SK-N-SH (cell line): Measurements from ENCODE around the gene UBE2G2. TPM values are rescaled to one million over a fixed set of nuclear protein-coding genes. Genes with fewer than 3 reads are reported as not detected.

Experiments used
- CTCF ChIA-PET: fragments of 300-600, 350-600 bp; formaldehyde crosslinking; extraction: SDS; loops from one replicate; lab custom pipeline; 2021; lab: Yijun Ruan, JAX
- POLR2A ChIA-PET: fragments of 350-600 bp; sonication (Branson Sonifier 250); formaldehyde crosslinking; extraction: SDS; loops from one replicate; lab custom pipeline; 2020; ENCODE audit warnings: antibody characterized with exemption, inconsistent platforms; lab: Yijun Ruan, JAX
- DNase-seq: peaks from one replicate; pipeline ENCODE4 v3.0.0; 2012
- H2AFZ ChIP-seq: fragments of 200-600 bp; sonication (generic); 2 replicates; pipeline ENCODE4 v1.8.1; 2016; ENCODE audit warnings: antibody characterized with exemption, mild to moderate bottlenecking, low read depth
- H3F3A ChIP-seq: fragments of 200-600 bp; sonication (generic); replicated peaks from 2 replicates; pipeline ENCODE3; 2016; ENCODE audit warnings: antibody characterized with exemption, mild to moderate bottlenecking; ENCODE audit not compliant: insufficient read depth
- H3K27ac ChIP-seq, 2 experiments: fragments of 200-500 bp in 1 of 2; fragments of 200-600 bp in 1 of 2; sonication (Bioruptor generic) in 1 of 2; sonication (generic), shearing (Covaris generic) in 1 of 2; 2 replicates each; pipeline versions ENCODE4 v1.5.1 to v1.6.1; 2014 to 2016; ENCODE audit warnings: low read depth in 2 of 2, inconsistent platforms in 1 of 2, low read length in 1 of 2, mild to moderate bottlenecking in 1 of 2, mixed read lengths in 1 of 2
- H3K27me3 ChIP-seq: fragments of 200-600 bp; sonication (generic), shearing (Covaris generic); 2 replicates; pipeline ENCODE4 v1.6.1; 2016; ENCODE audit warnings: mixed run types; ENCODE audit not compliant: insufficient read depth
- H3K36me3 ChIP-seq, 2 experiments: fragments of 200-500 bp in 1 of 2; fragments of 200-600 bp in 1 of 2; sonication (Bioruptor generic) in 1 of 2; sonication (generic) in 1 of 2; replicated peaks in 1 of 2; 2 replicates each; pipeline versions ENCODE3 to v1.5.1; 2014 to 2016; ENCODE audit warnings: low read length in 1 of 2, mild to moderate bottlenecking in 1 of 2; ENCODE audit not compliant: insufficient read depth in 2 of 2, control insufficient read depth in 1 of 2
- H3K4me1 ChIP-seq, 2 experiments: fragments of 200-500 bp in 1 of 2; fragments of 200-600 bp in 1 of 2; sonication (Bioruptor generic) in 1 of 2; sonication (generic), shearing (Covaris generic) in 1 of 2; 2 replicates each; pipeline versions ENCODE4 v1.5.1 to v1.6.1; 2014 to 2016; ENCODE audit warnings: low read depth in 1 of 2, low read length in 1 of 2, mixed run types in 1 of 2; ENCODE audit not compliant: insufficient read depth in 2 of 2, control insufficient read depth in 1 of 2
- H3K4me2 ChIP-seq: fragments of 200-600 bp; sonication (generic), shearing (Covaris generic); 2 replicates; pipeline ENCODE4 v1.6.1; 2017; ENCODE audit warnings: mixed run types
- H3K4me3 ChIP-seq, 2 experiments: fragments of 200-500 bp in 1 of 2; fragments of 200-600 bp in 1 of 2; sonication (Bioruptor generic) in 1 of 2; sonication (generic), shearing (Covaris generic) in 1 of 2; 2 replicates each; pipeline versions ENCODE4 v1.5.1 to v1.8.1; 2014 to 2016; ENCODE audit warnings: low read depth in 2 of 2, inconsistent platforms in 1 of 2, low read length in 1 of 2, mild to moderate bottlenecking in 1 of 2, mixed read lengths in 1 of 2, moderate library complexity in 1 of 2
- H3K79me2 ChIP-seq: fragments of 200-600 bp; sonication (generic); 2 replicates; pipeline ENCODE4 v1.8.1; 2017; ENCODE audit warnings: mild to moderate bottlenecking; ENCODE audit not compliant: insufficient read depth
- H3K9ac ChIP-seq: fragments of 200-600 bp; sonication (generic); 2 replicates; pipeline ENCODE4 v1.6.1; 2017; ENCODE audit warnings: mixed run types
- H3K9me2 ChIP-seq: fragments of 200-600 bp; sonication (generic); 2 replicates; pipeline ENCODE4 v1.6.1; 2017; ENCODE audit warnings: mixed run types
- H3K9me3 ChIP-seq: fragments of 200-600 bp; sonication (generic); 2 replicates; pipeline ENCODE4 v1.6.1; 2017; ENCODE audit warnings: mixed run types, mild to moderate bottlenecking, moderate library complexity
- H4K20me1 ChIP-seq: fragments of 200-600 bp; sonication (generic); 2 replicates; pipeline ENCODE4 v1.6.1; 2017; ENCODE audit warnings: mild to moderate bottlenecking, mixed run types; ENCODE audit not compliant: insufficient read depth
- FOSL2 ChIP-seq: IDR thresholded peaks from 2 replicates; pipeline ENCODE4 v1.4.0; 2012; ENCODE audit warnings: low read depth, mild to moderate bottlenecking, moderate library complexity, borderline replicate concordance
- MXI1 ChIP-seq: IDR thresholded peaks from 2 replicates; pipeline ENCODE4 v1.6.1; 2012; ENCODE audit warnings: mild to moderate bottlenecking, low read depth, low read length, improper control_type of control experiment
- POLR2AphosphoS5 ChIP-seq: IDR thresholded peaks from 2 replicates; pipeline ENCODE4 v1.6.1; 2012; ENCODE audit warnings: low read depth, low read length
- RAD21 ChIP-seq: IDR thresholded peaks from 2 replicates; pipeline ENCODE4 v1.6.1; 2012; ENCODE audit warnings: mild to moderate bottlenecking, low read length
- RCOR1 ChIP-seq: fragments of 150-350 bp; IDR thresholded peaks from 2 replicates; pipeline ENCODE4 v1.6.1; 2017; ENCODE audit warnings: antibody characterized with exemption, low read length
- SMC3 ChIP-seq: IDR thresholded peaks from 2 replicates; pipeline ENCODE4 v1.6.1; 2012; ENCODE audit warnings: low read depth, low read length, improper control_type of control experiment
- TEAD4 ChIP-seq: IDR thresholded peaks from 2 replicates; pipeline ENCODE4 v1.4.0; 2012; ENCODE audit warnings: mild to moderate bottlenecking, borderline replicate concordance; ENCODE audit not compliant: insufficient read depth
- USF2 ChIP-seq: fragments of 150-350 bp; IDR thresholded peaks from 2 replicates; pipeline ENCODE4 v1.6.1; 2017; ENCODE audit warnings: antibody characterized with exemption, low read length, low read depth, borderline replicate concordance
- YY1 ChIP-seq: IDR thresholded peaks from 2 replicates; pipeline ENCODE4 v1.4.0; 2012; ENCODE audit warnings: low read depth, mild to moderate bottlenecking
- WGBS: methylation state at CpG from one replicate; pipeline ENCODE4 v1.1.6; 2017; ENCODE audit warnings: low lambda C conversion rate; 5-methylcytosine and 5-hydroxymethylcytosine counted together
- polyA plus RNA-seq, 3 experiments: library from polyadenylated mRNA; depleted of rRNA; stranded (reverse); fragments of >200 nt; gene quantifications; 2 replicates each; pipeline ENCODE4 v1.2.3, GENCODE V29; 2012

The UBE2G2 gene
- polyA plus RNA-seq, 1 of the 3 experiments (the other 2 are of a cell fraction): 129 TPM

GRCh38 chr21:44756423-44757185, 45.0 kb downstream of the UBE2G2 start:
- Histone ChIP-seq H3K27ac (no peak overlapping the region), H3K27me3 (no peaks in the 10 kb centered on the region; the same call in 1 of the 2 replicates), H3K9me3 (no peaks in the 10 kb centered on the region), H3K79me2 (no peaks in the 10 kb centered on the region), H2AFZ (no peak overlapping the region), H3K36me3 (no peaks in the 10 kb centered on the region), H3F3A (no peaks in the 10 kb centered on the region), H3K4me1 (no peaks in the 10 kb centered on the region; a peak in 2 of 4 replicates), H4K20me1 (no peaks in the 10 kb centered on the region), H3K4me3 (no peak overlapping the region), H3K9ac (no peak overlapping the region), H3K9me2 (no peaks in the 10 kb centered on the region), H3K4me2 (no peak overlapping the region)
- DNase-seq: no peak
- TF ChIP-seq SMC3: no peak
- no peak for TF ChIP-seq YY1
- POLR2A ChIA-PET: no interaction called here
- CTCF ChIA-PET: interaction anchor here (1.7 kb wide), 1 partner anchor 36 kb away, joined by 4 read pairs; no protein-coding TSS in a partner anchor
- 71% methylated on average over 22 of the region's 23 CpGs for WGBS

DNA sequence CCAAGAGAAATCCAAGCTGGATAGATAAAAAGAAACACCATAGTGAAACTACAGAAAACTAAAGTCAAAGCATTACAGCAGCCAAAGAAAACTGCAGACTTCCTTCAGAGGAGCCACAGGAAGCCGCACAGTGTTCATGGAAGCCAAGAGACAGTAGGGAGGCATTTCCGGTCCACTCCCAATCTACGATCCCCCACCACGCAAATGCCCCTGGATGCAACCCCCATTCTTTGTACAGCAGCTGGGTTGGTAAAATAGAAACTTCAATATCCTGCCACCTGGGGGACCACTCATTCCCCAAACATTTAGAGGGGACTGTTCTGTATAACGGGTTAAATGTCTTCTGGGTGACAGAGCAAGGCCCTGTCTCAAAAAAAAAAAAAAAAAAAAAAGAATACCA, 46.4 kb downstream of the UBE2G2 start:
- no peak for DNase-seq

GRCh38 chr21:44753357-44753756, 48.3 kb downstream of the UBE2G2 start:
- Histone ChIP-seq H3K9ac (no peak overlapping the region), H3K4me1 (no peaks in the 10 kb centered on the region; a peak in 2 of 4 replicates), H2AFZ (no peak overlapping the region), H3K27me3 (no peaks in the 10 kb centered on the region; the same call in 1 of the 2 replicates), H3K4me3 (no peak overlapping the region), H3K36me3 (no peaks in the 10 kb centered on the region), H3K9me3 (no peaks in the 10 kb centered on the region), H4K20me1 (no peaks in the 10 kb centered on the region)
- WGBS: 66% methylated on average over 10 of the region's 19 CpGs
- TF ChIP-seq RAD21: no peak
- no peak for TF ChIP-seq MXI1
- no peak for TF ChIP-seq USF2
- no peak for TF ChIP-seq TEAD4
- no peak for TF ChIP-seq FOSL2
- no peak for TF ChIP-seq POLR2AphosphoS5
- TF ChIP-seq, all 33 proteins: peak for 0
- no peak for DNase-seq
- no peaks in the 10 kb centered on the region for H3K9me2 ChIP-seq
- H3K27ac ChIP-seq: no peak overlapping the region
- H3K4me2 ChIP-seq: no peak overlapping the region
- POLR2A ChIA-PET: no interaction called here
- CTCF ChIA-PET: no interaction called here
- H3K79me2 ChIP-seq: no peaks in the 10 kb centered on the region
- H3F3A ChIP-seq: no peaks in the 10 kb centered on the region

More for the DNA sequence above, 46.4 kb downstream of the UBE2G2 start:
- H4K20me1 ChIP-seq: no peaks in the 10 kb centered on the region
- H3K4me3 ChIP-seq: no peak overlapping the region
- no peaks in the 10 kb centered on the region for H3K9me3 ChIP-seq
- ChIA-PET CTCF (interaction anchor here (0.6 kb wide), 1 partner anchor 220 kb away, joined by 4 read pairs; no protein-coding TSS in a partner anchor), POLR2A (no interaction called here)
- no peaks in the 10 kb centered on the region; the same call in 1 of the 2 replicates for H3K27me3 ChIP-seq
- WGBS: 73% methylated on average over 5 of the region's 5 CpGs
- no peaks in the 10 kb centered on the region for H3F3A ChIP-seq
- H3K4me1 ChIP-seq: no peaks in the 10 kb centered on the region; a peak in 2 of 4 replicates
- H3K9me2 ChIP-seq: no peaks in the 10 kb centered on the region
- H3K79me2 ChIP-seq: no peaks in the 10 kb centered on the region
- TF ChIP-seq RCOR1: no peak
- H2AFZ ChIP-seq: no peak overlapping the region
- no peak overlapping the region for H3K4me2 ChIP-seq
- no peaks in the 10 kb centered on the region for H3K36me3 ChIP-seq
- H3K9ac ChIP-seq: no peak overlapping the region
- H3K27ac ChIP-seq: no peak overlapping the region
